SK-MEL-5 (cell line): ENCODE results near the gene CCDC80. TPM values are rescaled to one million over a fixed set of nuclear protein-coding genes. Genes with fewer than 3 reads are reported as not detected.
"Not testable (repeated sequence)": the region's sequence is repeated elsewhere in the genome, so short reads cannot be mapped to it uniquely, and the experiment has no call there.

Source experiments
- DNase-seq: peaks from one replicate; pipeline ENCODE4 v3.0.0-alpha.2; 2016; ENCODE audit warnings: low read depth, low spot score
- in situ Hi-C: cut with HindIII; loops from 2 replicates; pipeline ENCODE4 v1.10.0; 2016; ENCODE audit warnings: low sequenced_read_pairs, high pct_unique_total_duplicates, low pct_unique_long_range_greater_than_20kb
- total RNA-seq: library from RNA; depleted of rRNA; stranded (reverse); fragments of >200 nt; shearing (Covaris generic); gene quantifications from 2 replicates; pipeline ENCODE4 v1.2.3, GENCODE V29; 2014

Gene CCDC80
- total RNA-seq, 1 experiment from 2014 or later = 1.1 TPM

DNA sequence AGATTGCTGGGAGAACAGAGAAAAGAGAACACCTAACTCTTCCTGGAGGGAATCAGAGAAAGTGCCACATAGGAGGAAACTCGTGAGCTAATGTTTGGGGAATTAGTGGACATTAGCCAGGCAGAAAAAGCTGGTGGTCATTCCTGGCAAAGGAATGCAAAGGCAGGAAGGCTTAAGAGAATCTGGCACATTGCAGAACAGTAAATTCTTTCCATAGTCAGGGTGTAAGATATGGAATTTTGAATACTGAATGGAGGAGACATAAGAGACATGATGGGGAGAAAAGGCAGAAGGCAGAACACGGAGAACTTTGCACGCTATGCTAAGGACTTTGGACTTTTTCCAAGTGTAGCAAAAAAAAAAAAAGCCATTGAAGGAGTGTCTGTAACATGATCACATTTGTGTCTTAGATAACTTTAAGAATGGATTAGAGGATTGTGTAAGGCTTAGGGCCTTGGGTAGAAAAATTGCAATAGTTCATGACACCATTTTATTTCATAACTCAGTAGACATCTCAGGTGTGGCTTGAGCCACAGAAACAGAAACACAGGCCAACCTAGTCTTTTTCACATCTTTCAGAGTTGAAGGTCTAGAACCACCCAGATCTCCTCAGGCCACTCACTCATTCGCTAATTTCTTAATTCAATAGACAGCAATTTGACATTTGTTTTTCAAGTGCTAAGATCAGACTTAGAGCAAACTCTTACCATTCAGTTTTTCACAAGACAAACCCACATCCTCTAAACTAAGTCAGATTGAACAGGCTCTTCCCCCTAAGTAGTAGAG, 31.2 kb upstream of the CCDC80 start:
- in situ Hi-C loops = no loop called here

DNA sequence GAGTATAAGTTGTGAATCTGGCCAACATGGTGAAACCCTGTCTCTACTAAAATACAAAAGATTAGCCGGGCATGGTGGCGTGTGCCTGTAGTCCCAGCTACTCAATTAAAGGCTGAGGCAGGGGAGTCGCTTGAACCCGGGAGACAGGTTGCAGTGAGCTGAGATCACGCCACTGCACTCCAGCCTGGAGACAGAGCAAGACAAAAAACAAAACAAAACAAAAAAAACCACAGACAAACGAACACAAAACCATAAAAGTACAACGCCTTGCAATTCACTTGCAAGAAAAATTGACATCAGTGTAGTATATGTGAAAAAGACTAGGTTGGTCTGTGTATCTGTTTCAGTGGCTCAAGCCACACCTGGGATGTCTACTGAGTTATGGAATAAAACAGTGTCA, 29.9 kb upstream of the CCDC80 start:
- in situ Hi-C loops = no loop called here
- DNase-seq = no peak

More for the DNA sequence above, 31.2 kb upstream of the CCDC80 start:
- DNase-seq = no peak

- in situ Hi-C loops = no loop called here
- DNase-seq = no peak
These were observed 26.7 kb upstream of the CCDC80 start for GRCh38 chr3:112667599-112667998.

GRCh38 chr3:112665009-112665408, 24.1 kb upstream of the CCDC80 start:
- DNase-seq, in situ Hi-C loops: not testable (repeated sequence)

GRCh38 chr3:112656043-112656442, 15.1 kb upstream of the CCDC80 start:
- in situ Hi-C loops = no loop called here
- DNase-seq = no peak

DNA sequence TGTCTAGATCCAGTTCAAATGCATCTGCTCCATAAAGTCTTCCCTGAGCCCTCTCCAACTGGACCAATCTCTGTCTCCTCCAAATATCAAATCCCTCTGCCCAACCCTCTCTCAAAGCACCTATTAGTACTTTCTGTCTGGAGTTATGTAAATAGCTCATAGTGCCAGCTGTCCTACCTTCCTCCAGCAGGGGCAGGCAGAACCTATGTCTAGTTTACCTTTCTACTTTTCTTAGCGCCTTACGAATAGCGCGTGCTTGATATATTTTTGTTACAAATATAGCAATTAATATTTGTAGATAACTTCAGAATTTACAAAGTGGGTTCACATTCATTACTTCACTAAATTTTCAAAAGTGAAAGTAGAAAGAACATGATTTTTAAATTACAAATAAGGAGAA, 14.0 kb upstream of the CCDC80 start:
- DNase-seq = no peak
- in situ Hi-C loops = no loop called here

DNA sequence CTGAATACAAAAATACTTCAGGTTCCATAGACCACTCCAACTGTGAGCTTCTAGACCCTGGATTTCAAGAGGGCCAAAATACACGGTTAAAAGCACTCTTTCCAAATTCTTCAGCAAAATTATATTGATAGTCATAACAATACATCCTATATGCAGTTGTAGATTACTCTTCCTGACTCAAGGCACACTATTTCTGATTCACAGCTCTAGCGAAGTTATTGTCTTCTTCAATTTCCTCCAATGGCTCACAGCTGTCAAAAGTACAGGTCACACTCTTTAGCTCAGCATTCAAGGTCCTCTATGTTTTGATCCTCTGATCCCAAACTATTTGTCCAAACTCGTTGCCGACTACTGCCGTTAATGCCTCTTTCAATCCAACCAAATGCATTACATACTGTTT, 13.5 kb upstream of the CCDC80 start:
- in situ Hi-C loops = no loop called here
- no peak for DNase-seq

DNA sequence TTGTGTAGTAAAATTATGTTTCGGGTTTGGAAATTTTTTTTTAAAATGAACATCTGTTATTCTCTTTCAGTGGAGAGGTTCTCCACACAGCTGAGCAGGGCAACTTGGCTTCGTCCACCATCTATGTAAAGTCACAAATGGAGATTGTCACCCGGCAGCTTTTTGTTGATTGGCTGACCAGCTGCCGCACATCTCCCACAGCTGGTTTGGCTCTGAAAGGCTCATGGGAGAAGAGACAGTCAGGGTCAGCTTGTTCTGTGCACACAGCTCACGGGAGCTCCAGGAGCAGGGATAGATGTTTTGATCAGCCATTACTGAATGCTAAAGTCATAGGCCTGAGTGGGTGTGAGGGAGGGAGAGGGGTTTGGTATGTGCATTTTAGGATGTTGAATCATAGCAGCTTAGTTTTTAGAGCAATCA, 12.9 kb upstream of the CCDC80 start:
- in situ Hi-C loops = no loop called here
- no peak for DNase-seq

- in situ Hi-C loops = no loop called here
- DNase-seq = no peak
These were observed 12.4 kb upstream of the CCDC80 start for GRCh38 chr3:112653209-112653871.

DNA sequence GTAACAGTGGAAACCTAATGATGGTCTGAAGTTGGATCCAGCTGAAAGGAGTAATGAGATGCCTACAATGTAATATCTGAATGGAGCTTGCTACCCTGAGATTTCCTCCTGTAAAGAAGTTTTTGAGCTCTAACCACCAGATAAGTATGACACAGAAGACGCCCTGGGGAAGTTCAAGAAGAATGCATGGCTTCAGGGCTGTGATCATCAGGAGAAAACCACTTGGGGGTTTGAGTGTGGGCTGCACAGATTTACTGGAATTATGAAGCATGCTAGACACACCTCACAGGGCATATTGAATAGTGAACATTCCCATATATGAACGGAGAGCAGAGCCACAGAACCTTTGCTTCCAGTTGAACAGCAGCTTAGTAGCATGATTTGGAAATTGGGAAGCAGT, 10.6 kb upstream of the CCDC80 start:
- in situ Hi-C loops = no loop called here
- DNase-seq = no peak

DNA sequence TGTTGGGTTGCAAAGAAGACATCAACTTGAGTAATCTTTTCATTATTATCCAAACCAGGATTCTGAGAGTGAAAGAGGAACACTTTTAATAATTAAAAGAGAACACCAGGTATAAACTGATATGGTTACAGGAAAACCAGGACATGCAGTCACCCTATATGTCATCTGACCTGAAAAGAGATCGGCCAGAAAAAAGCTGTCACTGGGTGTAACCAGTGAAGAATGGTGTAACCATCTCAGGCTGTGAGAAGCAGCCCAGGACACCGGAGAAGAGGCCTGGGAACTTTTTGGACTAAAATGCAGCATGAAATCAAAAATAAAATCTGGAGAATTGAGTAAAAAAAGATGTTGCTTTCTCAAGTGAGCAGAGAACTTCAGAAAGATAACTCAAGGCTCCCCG, 10.1 kb upstream of the CCDC80 start:
- no peak for DNase-seq
- in situ Hi-C loops = no loop called here

DNA sequence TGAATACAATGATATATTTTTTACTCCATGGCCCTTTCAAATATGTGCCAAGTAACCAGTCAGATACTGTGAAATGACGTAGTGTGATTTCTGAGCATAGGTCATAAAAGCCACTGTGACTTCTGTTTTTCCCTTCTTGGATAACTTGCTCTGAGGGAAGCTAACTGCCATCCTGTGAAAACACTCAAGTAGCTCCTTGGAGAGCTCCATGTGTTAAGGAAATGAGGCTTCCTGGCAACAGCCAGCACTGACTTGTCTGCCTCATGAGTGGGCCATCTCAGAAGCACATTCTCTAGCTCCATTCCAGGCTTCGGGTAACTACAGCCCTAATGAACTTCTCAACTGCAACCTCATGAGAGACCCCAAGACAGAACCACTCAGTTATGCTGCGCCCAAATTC, 9.5 kb upstream of the CCDC80 start:
- in situ Hi-C loops = no loop called here

DNA sequence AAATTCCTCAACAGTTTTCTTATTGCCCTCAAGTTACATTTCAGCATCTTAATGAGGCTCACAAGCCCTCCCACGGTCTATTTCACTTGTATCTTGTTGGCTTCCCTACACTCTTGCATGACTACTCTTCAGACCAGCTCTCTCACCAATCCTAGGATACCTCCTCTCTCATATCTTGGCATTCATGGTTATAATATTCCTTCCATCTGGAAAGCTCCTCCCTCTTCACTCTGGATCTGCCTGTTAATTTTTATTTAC, 8.5 kb upstream of the CCDC80 start:
- in situ Hi-C loops = no loop called here
- no peak for DNase-seq

More for the DNA sequence above, 9.5 kb upstream of the CCDC80 start:
- DNase-seq = no peak

DNA sequence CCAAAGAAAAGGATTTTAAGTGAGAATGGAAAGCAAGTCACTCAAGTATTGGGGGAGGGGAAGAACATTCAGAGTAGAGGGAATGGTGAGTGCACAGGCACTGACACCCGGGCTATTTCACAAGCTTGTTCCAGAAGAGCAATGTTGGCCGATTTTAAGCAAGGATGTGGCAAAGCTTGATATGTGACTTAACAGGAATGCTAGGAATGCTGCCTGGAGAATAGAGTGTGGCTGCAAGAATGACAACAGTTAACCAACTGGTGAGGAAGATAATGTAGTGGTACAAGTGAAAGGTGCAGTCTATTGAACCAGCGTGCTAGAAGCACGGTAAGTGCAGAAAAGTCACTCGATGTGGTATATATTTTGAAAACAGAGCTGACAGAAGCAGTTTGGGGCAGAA, 6.2 kb upstream of the CCDC80 start:
- in situ Hi-C loops = no loop called here
- no peak for DNase-seq

- in situ Hi-C loops = no loop called here
- no peak for DNase-seq
These were observed 5.7 kb upstream of the CCDC80 start for GRCh38 chr3:112646623-112647022.

DNA sequence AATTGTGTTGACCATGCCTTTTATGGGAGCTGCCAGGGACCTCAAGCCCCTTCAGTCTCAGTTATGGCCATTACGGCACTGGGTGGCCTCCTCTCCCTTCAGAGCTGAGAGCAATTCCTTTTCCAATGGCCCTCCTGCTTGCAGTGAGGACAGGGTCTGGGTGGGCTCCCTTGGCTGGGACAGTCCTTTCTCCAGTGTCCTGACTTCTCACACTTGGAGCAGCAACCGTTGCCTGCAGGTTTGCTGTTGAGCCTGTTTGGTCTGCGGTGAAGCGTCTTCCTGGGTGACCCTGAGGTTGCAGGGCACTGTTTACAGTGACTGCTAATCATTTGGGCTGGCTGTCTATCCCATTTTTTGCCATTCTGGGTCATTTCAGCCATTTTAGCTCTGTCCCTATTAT, 3.5 kb upstream of the CCDC80 start:
- no peak for DNase-seq
- in situ Hi-C loops = no loop called here

DNA sequence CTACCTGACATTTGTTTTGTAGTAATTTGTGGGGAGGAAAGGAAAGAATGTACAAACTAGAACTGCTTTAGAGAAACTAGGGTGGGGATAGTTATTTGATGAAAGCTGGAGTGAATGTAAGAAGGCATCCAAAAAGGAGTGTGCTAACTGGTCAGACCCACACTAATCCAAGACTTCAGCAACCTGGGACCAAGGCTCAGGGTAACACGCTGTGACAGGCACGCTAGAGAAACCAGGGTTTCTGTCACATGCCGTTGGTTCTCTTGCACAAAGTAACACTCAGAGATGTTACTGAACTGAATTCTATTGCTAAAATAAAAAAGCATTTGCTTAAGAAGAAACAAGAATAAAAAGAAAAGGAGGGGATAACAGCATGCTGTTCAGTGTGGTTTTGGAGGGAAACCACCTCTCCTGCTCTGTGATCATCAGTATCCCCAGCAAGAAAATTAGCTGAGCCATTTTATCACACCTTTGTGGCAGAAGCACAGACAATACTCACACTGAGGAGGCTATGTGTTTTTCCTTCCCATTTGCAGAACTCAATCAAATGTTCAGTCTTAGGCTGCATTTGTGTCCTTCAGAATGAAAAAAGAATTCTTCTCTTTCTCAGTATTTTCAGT, 2.8 kb upstream of the CCDC80 start:
- in situ Hi-C loops = no loop called here
- DNase-seq = no peak

DNA sequence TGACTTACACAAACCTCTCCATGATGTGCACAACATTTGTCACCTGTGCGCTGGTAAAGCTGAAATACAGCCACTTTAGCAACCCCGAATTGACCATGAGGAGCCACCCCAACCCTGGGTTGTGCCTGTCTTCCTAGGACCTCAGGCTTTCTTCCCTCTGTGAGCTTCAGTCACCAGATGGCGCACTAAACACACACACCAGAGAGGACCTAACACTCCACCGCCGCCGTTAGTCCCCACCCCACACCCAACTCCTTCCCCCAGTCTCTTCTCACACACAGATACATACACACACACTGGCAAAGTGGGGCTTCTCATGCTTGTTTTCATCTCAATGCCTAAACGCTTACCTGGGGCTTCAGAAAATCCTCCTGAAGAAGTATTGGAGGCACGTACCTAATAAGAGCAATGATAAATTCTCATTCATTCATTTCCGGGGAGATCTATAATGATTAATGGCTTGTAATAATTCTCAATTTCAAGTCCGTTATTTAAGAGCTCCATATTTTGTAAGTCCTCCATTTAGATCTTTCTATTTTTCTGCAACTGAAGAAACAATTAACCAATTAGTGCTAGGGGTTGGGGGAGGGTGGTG, 2.1 kb upstream of the CCDC80 start:
- DNase-seq = peak; percentile 91
- in situ Hi-C loops = no loop called here
